HG02763 (cell line): ENCODE results near the gene ETV6.

Experiments
- ATAC-seq: cut with Tn5 transposase; IDR thresholded peaks from one replicate; pipeline ENCODE4 v1.9.1; 2021; ENCODE audit warnings: mild to moderate bottlenecking, moderate library complexity; ENCODE audit not compliant: unreplicated experiment

The ETV6 gene

DNA sequence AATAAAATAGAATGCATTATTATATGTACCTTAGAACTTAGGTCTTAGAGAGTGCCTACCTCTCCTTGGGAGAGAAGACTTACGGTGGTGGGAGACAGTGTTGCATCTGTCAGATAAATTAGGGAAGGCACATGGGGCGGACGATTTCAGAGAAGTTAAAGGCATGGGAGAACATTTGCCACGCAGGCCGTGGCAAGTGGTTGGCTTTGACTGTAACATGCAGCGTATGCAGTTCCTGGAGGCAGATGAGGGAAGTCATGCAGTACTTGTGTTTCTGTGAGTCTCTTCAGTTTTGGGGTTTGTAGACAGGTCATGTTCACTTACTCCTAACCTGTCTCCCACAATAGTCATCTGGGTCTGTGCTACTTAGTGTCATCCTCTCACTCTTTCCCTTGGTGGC lies 43.6 kb downstream of the ETV6 start:
- ATAC-seq, result no peak

DNA sequence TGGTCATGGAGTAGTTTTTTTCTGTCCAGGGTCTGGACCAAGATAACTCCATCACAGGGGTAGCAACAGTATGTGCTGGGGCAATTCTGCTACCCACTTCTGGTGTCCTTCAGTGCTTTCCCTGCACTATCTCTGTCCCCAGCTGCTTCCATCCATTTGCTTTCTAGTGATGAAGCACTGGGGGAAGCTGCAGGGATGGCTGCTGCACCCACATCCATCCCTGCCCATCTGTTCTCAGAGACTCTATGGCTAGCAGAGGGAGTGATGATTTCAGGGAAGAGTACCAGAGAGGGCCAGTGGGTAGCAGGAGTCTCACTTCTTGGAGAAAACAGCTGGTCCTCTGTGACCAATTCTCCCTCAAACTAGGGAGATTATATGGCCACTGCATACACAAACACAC lies 44.1 kb downstream of the ETV6 start:
- no peak for ATAC-seq

DNA sequence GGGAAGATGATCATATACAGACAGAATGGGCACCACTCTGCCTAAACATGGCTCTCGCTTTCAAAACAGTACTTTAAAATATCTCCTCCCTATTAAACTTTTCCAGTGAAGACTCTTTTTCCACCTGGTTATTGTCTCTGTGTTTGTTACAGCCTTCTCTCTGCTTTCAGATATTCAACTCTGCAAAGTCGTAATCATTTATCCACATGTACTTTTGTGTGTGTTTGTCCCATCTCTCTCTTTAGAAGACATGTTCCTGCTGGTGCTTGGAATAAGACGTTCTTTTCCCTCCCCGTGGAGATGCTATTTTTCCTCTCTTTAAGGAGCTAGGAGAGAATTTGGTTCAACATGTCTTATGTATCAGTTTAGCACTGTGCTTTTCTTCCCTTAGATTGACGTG lies 45.1 kb downstream of the ETV6 start:
- ATAC-seq, result no peak

DNA sequence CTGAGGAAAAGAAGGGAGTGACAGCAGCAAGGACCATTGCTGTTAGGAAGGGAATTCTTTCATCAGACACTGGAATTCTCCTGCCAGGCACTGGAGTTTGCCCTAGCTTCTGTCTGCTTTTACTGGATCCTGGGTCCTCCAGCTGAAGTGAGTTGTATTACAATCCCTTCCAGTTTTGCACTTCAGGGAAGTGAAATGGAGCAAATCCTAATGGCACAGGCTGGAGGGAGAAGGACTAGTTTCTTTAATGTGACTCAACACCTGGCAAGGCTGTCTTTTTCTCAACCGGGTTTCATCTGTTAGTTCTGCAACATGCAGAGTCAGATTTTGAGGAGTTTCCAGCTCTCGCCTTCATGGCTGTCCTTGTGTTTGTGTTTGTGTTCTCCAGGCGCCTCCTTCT lies 45.8 kb downstream of the ETV6 start:
- ATAC-seq, result no peak

DNA sequence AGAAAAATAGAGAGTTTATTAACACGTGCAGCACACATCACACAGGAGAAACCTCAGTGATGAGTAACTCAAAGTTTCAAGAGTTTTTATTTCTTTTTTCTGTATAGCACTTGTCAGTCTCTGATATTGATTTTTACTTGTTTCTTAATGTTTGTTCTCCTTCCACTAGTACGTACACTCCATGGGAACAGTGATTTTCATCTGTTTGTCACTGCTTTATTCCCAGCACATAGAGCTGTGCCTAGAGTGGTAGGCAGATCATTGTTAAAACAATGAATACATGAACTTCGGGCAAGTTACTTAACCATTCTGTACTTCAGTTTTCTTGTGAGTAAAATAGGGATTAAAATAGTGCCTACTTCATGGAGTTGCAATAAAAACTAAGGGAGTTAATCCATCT lies 46.6 kb downstream of the ETV6 start:
- ATAC-seq, result no peak

DNA sequence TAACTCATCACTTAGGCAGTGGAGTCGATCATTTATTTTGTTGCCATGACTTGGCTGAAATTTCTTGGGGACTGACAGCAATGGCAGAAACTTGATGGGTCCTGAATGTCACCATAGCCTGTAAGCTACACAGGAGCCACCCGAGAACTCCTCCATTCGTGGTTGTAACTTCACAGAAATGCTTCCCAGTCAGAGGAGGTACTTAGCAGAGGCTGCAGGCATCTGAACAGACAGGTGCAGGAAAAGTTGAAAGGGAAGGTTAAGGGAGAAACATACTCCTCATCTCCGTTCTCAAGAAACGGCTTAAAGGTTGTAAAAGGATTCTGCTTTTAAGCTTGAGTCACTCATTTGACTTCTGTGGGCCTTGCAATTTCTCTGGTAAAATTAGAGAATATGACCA lies 47.7 kb downstream of the ETV6 start:
- ATAC-seq, result no peak

DNA sequence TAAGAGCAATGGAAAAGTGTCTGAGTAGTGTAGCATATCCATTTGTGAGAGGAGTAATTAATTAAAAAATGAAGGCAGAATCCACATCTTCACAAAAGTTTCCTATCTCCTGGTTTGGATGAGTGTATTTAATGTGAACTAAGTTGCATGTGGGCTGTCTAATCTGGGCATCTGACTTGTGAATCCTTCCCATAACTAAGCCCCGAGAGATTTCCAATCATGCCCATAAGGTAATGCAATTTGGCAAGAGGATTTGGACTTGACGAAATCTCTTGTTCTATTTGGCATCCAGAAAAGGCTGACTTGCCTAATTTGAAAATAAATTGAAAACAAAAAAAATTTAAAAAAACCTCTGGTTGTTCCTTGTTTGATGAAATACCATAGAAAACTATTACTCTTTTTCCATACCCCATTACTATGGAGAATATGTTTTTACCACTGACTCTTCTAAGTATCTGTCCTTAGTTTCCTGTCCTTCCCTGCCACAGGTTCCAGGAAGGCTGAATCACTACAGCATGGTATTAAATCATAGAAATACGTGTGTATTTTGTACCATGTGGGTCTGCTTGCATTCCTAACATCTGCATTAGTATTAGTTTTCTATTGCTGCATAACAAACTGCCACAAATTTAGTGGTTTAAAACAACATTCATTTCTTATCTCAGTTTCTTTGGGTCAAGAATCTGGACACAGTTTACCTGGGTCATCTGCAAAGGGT lies 48.4 kb downstream of the ETV6 start:
- no peak for ATAC-seq

DNA sequence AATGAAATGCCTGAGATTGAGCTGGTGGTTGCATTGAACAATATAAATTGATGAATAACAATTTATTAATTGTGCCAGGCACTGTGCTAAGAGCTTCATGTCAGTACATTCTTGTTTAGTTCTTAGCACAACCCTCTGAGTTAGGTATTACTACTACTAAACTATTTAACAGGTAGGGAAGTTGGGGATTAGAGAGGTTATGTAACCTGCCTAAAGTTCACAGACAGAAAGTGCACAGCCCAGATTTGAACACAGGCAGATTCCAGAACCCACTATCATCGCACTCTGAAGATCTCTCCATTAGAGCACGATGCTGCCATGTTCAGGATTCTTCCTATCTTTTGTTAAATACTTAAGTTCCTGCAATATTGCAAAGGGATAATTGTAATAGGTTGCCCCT lies 49.3 kb downstream of the ETV6 start:
- ATAC-seq, result no peak

DNA sequence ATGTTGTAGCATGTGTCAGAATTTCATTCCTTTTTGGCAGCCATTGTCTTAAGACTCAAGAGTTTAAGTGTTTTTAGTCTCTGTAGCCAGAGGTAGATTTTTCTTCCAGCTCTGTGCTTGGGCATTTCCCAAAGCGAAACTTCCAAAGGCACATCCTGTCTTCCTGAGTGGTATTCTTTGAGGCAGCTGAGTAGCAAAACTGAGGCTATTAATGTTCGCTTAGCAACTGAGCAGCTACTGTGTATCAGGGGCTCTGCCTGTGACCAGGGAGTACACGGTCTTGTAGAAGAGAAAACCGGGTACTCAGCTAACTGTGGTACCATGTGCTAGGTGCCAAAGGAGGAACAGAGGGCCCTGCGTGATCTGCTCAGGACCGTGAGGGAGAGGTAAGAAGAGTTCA lies 52.0 kb downstream of the ETV6 start:
- ATAC-seq, result no peak

DNA sequence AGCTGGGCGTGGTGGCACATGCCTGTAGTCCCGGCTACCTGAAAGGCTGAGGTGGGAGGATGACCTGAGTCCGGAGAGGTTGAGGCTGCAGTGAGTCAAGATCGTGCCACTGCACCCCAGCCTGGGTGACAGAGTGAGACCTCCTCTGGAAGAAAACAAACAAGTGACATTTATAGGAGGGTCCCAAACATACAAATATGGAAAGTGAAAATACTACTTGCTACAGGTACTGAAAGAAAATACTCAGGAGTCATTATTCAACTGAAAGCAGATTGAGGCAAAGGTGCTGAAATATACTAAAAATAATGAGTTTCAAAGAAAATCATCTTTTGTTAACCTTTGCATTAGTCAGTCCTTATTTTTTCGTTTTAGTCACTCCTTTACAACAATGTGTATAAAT lies 53.5 kb downstream of the ETV6 start:
- no peak for ATAC-seq

DNA sequence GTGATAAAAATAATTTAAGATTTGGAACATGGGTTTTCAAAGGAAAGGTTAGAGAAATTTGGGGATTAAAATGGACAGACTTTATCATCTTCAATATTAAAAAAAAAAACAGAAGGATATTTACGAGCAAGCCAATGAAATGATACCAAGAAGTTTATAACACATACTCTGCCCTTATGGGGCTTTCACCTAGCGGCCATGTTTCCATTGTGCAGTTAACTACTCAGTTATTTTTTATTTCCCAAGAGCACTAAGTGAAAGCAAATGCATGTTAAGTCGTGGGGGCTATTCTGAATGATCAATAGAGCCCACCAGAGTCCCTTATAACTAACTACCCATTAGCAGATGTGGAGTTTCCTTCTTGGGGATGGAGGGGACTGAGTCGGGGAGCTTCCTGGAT lies 53.9 kb downstream of the ETV6 start:
- no peak for ATAC-seq

DNA sequence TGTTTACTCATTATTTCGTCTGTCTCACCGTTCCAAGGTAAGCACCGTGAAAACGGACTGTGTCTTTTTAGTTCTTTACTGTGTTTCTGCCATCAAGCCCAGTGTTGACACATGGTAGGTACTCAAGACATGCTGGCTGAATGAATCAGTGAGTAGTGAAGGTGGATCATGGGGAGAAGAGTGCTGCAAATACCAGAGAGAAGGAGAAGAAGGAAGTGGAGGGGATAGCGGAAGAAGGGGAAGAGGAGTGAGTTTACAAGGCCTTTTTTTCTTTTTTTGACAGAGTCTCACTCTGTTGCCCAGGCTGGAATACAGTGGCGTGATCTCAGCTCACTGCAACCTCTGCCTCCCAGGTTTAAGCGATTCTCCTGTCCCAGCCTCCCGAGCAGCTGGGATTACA lies 54.6 kb downstream of the ETV6 start:
- ATAC-seq, result no peak

DNA sequence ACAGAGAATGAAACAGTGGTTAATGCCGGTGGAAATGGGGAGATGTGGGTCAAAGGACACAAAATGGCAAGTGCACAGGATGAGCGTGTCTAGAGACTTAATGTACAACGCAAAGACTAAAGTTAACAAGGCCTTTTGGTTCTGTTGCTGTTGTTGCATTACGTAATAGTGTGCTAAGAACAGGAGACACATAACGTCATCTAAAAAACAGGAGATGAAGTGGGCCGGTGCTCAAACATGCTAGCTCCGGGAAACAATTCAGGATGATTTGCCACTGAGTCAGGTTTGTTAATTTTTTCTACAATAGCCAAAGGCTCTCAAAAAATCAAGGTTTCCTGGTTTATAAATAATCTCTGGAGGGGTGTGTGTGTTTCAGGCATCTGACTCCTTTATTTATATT lies 55.5 kb downstream of the ETV6 start:
- ATAC-seq, result no peak

DNA sequence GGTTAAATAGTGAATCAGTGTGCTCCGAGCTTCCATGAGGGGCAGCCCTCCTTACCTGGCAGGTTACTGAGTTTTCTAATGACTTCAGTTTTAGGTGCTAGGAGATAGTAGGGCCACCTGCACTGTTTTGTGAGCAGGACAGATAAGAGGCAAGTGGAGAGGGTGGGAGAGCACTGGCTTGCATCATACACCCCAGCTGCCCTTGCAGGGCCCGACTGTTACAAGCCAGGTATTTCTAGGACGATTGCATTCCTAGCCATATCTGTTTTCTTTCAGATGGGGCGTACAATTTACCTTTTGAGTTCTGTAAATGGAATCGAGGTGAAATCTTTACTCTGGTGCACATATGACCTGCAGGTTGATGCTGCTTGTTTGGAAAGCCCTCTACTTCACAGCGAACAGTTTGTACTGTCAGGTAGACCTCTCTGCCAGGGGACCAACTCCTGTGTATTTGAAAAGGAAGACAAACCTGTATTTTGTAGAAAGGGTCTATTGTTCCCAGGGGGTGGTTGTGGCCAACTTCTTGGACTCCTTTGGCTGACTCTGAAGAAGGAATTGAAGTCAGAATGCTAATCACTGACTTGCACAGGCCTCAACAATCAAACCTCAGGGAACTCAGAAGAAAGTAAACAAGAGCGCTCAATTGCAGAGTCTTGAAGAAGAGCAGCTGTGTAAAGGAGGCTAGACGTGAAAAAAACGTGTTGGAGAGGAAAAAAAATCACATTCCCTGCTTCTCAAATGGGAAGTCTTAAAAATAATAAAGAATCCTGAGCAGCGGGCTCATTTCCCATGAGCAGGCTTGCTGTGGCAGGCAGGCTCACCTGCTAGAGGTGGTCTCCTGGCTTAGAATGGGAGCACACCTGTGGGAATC lies 57.3 kb downstream of the ETV6 start:
- ATAC-seq, result no peak

DNA sequence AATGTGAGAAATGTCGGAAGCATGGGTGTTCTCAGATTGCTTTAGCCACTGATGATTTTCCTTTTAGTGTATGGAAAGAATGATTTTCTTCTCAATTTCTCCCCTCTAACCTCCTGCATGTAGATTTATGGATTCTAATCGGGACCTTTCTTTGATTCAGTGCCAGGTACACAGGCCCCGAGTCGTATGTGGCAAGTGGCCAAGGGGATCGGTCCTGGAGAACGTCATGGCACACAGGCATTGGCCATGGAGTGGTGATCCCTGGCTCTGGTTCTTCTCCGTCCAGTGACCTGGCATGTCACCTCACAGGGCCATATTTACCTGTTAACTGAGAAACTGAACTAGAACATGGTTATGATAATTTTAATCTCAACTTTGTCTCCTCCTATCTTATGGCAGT lies 58.1 kb downstream of the ETV6 start:
- no peak for ATAC-seq

DNA sequence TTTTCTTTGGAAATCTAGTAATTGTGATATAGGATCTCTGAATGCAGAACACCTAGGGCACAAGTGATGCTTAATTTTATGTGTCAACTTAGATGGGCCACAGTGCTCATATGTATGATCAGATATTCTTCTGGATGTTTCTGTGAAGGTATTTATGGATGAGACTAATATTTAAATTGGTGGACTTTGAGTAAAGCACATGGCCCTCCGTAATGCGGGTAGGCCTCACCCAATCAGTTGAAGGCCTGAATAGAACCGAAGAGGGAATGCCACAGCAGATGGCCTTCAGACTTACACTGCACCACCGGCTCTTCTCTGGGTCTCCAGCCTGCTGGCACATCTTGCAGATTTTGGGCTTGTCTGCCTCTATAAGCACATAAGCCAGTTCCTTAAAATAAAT lies 60.0 kb downstream of the ETV6 start:
- ATAC-seq, result no peak

DNA sequence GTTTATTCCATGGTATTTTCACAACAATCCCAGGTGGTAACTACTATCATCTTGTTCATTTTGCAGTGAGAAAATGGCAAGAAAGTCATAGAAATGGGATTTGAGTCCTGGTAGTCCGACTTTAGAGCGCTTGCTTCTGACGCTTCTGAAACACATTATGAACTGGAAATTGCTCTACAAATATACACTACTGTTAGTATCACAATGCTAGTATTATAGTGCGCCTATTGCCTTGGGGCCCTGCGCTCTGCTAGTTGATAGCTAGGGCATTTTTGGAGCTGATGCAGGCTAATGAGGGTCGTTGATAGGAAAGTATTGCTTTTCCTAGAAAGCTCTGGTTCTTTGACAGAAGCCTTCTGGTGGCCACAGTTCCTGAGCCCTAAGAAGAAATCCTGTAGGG lies 61.0 kb downstream of the ETV6 start:
- no peak for ATAC-seq

DNA sequence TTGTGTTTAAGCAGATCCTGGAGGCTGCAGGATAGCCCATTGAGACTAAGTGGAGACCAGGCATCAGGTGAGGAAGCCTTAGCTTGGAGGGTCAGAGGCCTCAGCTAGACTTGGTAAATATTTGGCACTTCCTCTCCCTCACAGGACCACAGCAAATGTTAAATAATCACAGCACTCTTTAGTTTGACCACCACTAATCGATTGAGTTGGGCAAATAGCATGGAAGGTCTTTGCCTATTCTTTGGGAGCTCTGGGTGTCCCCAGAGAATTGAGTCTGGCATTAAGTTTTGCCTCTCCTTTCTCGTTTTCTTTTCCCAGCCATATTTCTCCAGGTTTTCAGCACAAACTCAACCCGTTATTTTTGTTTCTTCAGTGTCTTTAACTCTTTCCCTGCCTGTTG lies 61.4 kb downstream of the ETV6 start:
- ATAC-seq, result no peak

DNA sequence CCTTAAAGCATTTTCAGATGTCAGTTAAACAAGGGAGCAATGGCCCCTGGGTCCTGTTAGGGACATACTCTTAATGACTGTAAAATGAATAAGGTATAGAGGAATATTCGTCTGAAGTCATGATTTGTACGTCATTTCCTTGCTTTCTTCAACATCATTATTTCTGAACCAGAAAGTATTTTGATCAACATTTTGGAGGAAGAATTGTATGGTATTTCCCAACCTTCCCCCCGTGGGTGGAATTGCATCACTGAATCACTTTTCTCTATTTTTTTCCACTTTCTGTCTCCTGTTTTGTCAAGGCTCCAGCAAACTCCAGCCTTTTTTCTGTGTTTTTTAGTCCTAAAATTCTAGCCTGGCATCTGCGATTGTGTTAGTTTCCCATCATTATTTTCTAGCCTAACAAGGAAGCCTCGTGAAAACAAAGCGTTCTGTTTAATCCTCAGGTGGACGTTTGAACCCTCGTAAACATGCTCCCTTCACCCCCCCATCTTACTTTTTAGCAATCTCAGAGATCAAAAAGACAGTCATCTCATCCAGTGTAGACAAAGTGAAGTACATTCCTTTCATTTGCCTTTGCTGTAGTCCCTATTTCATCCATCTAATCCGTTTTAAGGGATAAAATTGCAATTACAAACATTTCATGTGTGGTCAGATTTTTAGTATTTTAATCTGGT lies 62.3 kb downstream of the ETV6 start:
- no peak for ATAC-seq

DNA sequence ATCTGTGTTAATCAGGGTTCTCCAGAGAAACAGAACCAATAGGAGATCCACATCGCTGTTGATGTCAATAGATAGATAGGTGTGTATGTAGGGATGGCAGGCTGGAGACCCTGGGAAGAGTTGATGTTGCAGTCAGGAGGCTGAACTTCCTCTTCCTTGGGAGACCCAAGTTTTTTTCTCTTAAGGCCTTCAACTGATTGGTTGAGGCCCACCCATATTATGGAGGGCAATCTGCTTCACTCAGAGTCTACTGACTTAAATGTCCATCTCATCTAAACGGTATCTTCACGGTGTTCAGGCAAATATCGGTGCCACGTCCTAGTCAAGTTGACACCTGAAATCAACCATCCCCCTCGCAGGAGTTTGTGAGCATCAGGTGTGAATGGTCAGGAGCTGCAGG lies 63.0 kb downstream of the ETV6 start:
- no peak for ATAC-seq

DNA sequence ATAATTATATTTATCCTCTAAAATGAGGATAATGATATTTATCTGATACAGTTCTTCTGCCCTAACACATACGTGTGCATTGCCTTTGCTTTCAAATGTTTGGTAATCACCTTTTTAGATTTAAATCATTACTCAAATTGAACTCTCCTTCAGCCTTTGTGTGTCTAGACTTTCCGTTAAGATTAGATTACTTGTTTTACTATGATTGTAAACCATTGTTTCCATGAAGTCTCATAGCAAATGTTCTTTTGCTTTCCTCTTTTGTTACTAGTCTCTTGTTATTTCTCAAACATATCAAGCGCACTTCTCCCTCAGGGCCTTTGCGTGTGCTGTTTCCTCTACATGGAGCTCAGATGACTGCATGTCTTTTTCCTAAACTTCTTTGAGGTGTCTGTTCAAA lies 63.7 kb downstream of the ETV6 start:
- ATAC-seq, result no peak

DNA sequence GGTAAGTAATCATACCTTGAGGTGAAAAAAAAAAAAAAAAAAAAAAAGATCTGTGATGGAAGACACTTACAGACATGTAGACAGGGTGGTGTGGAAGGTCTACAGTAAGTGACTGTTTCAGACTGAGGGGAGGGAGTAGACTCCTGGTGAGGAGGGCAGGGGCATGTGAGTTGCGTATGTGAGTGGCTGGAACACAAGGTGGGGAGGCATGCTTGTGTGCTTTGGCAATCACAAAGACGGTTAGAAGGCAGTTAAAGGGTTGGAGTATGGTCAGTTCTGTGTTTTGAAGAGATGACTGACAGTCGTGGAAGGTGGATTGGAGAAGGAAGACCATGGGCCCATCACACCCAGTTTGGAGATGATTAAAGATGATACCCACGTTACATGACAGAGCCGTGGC lies 65.2 kb downstream of the ETV6 start:
- no peak for ATAC-seq
